ENCODE results near the gene SIGLEC8. TPM values are rescaled to one million over a fixed set of nuclear protein-coding genes. Genes with fewer than 3 reads are reported as not detected.

Gene SIGLEC8
- total and polyA plus RNA-seq, 2 of the 4 experiments (the other 2 are of a cell fraction) = not detected

DNA sequence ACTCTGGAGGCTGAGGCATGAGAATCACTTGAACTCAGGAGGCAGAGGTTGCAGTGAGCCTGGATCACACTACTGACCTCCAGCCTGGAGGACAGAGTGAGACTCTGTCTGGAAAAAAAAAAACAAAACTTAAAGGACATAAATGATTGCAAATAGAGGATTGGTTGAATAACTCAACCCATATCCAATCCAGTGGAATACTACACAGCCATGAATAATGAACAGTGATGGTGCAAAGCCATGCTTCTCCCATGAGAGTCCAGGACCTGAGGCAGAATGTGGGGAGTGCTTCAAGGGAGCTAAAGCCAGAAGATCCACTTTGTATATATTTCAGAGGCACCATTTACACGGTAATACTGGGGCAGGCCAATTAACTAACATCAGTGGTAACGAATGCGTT lies 17.9 kb upstream of the SIGLEC8 start:
- no peak overlapping the region for H3K23ac ChIP-seq (ENCODE audit: low read depth, low read length)
- no peak overlapping the region for H2AFZ ChIP-seq (replicated peaks; ENCODE audit: low read length, poor library complexity)
- no CpG with 5 or more reads among the region's 3 CpGs for WGBS, 2 experiments (ENCODE audit: extremely low coverage in 2 of 2, insufficient read length in 1 of 2)
- no peaks in the 10 kb centered on the region for H3K4me1 ChIP-seq (ENCODE audit: control insufficient read depth, insufficient read depth, low read length)
- no peak overlapping the region for H3K9ac ChIP-seq (ENCODE audit: low read depth, low read length)
- no peak overlapping the region for H4K8ac ChIP-seq (ENCODE audit: low read depth in 2 of 2, low read length in 2 of 2)
- ChIA-PET CTCF (interaction anchor here (0.6 kb wide), 1 partner anchor 15 kb away, joined by 3 read pairs; no protein-coding TSS in a partner anchor), POLR2A (ENCODE audit: unreplicated experiment) (no interaction called here)
- no peak overlapping the region for H2AK9ac ChIP-seq (replicated peaks; ENCODE audit: low read depth, low read length, poor library complexity)
- H3K56ac ChIP-seq (ENCODE audit: extremely low read depth, insufficient read depth, low read length) = no peak overlapping the region
- intact Hi-C loops (cut with micrococcal nuclease) = no loop called here
- no peak overlapping the region for H3K27ac ChIP-seq (ENCODE audit: insufficient read depth, low read length)
- no peaks in the 10 kb centered on the region for H3K36me3 ChIP-seq (ENCODE audit: control insufficient read depth, insufficient read depth, low read length)
- H2BK5ac ChIP-seq (ENCODE audit: low read depth, low read length, poor library complexity, severe bottlenecking) = no peak overlapping the region
- no peak overlapping the region for H2BK15ac ChIP-seq (ENCODE audit: low read depth, low read length)
- H3K14ac ChIP-seq (replicated peaks; ENCODE audit: low read depth, low read length) = no peak overlapping the region
- no peaks in the 10 kb centered on the region for H4K20me1 ChIP-seq (ENCODE audit: insufficient read depth, low read length)
- no peak overlapping the region for H3K18ac ChIP-seq (ENCODE audit: low read depth, low read length)
- TF ChIP-seq CHD1 (IDR thresholded peaks at IDR 0.05; ENCODE audit: low read depth, low read length) = no peak
- no peak for TF ChIP-seq CEBPB (IDR thresholded peaks at IDR 0.05; ENCODE audit: low read depth, low read length)
- no peak for TF ChIP-seq POLR2A (IDR thresholded peaks at IDR 0.05; ENCODE audit: low read depth, low read length)
- no peak for TF ChIP-seq NFE2L2 (IDR thresholded peaks at IDR 0.05; ENCODE audit: low read depth, low read length)
- TF ChIP-seq BHLHE40 (IDR thresholded peaks at IDR 0.05; ENCODE audit: low read depth, low read length) = no peak
- no peak for TF ChIP-seq MAFK (IDR thresholded peaks at IDR 0.05; ENCODE audit: low read depth, low read length)
- TF ChIP-seq RFX5 (IDR thresholded peaks at IDR 0.05; ENCODE audit: low read depth, low read length) = no peak
- no peak for TF ChIP-seq RCOR1 (IDR thresholded peaks at IDR 0.05; ENCODE audit: insufficient replicate concordance, low read length)
- dilution Hi-C loops (cut with HindIII; ENCODE audit: low sequenced_read_pairs, unreplicated experiment) = no loop called here
- DNase-seq (no peak), ATAC-seq (ENCODE audit: low read depth) (no peak)
- no peak overlapping the region for H2BK20ac ChIP-seq (ENCODE audit: low read depth, low read length)
- no peak overlapping the region for H2AK5ac ChIP-seq (ENCODE audit: low read depth, low read length)
- in situ Hi-C loops (cut with MboI; ENCODE audit: low sequenced_read_pairs) = no loop called here
- H3K4ac ChIP-seq (ENCODE audit: low read depth, low read length) = no peak overlapping the region
- H3K4me3 ChIP-seq (ENCODE audit: insufficient read depth, low read depth, low read length) = no peak overlapping the region
- no TSS peak for BruUV-seq (replicated peaks)
- H3K79me1 ChIP-seq (ENCODE audit: low read depth in 1 of 2, low read length in 2 of 2) = no peaks in the 10 kb centered on the region
- no peak overlapping the region for H4K5ac ChIP-seq (ENCODE audit: low read depth, low read length)
- no peak overlapping the region for H4K91ac ChIP-seq (ENCODE audit: insufficient read depth, low read depth, low read length)
- no peaks in the 10 kb centered on the region for H3K9me1 ChIP-seq (ENCODE audit: insufficient read depth, low read length)
- H2BK120ac ChIP-seq (ENCODE audit: low read depth, low read length) = no peak overlapping the region
- H3K27me3 ChIP-seq (ENCODE audit: control insufficient read depth, insufficient read depth, low read length) = no peaks in the 10 kb centered on the region
- H3K4me2 ChIP-seq (ENCODE audit: low read depth, low read length) = no peak overlapping the region
- peaks cover 8% of the 10 kb centered on the region; the same call in 1 of the 2 replicates for H3K9me3 ChIP-seq (ENCODE audit: control insufficient read depth, insufficient read depth, low read length)

All from IMR-90 (cell line).